DMS114 treated with DMSO at 0.1 percent for 48 hours (cell line): ENCODE data around the gene PCP2.

ENCODE experiments used
- DNase-seq: peaks from one replicate; lab custom pipeline; 2025; ENCODE audit not compliant: unreplicated experiment; lab: John Stamatoyannopoulos, UW

Gene PCP2

GRCh38 chr19:7633698-7634097 is at the start of gene PCP2:
Gene PCP2 (minus strand): TSS chr19:7633719. CDS start chr19:7633457, 262 bp downstream.
- no peak for DNase-seq

GRCh38 chr19:7682175-7682855 is 48.8 kb upstream of the PCP2 start:
- no peak for DNase-seq

GRCh38 chr19:7681340-7682174 is 48.0 kb upstream of the PCP2 start:
- DNase-seq: peak; percentile 42

GRCh38 chr19:7680606-7681339 is 47.3 kb upstream of the PCP2 start, which contains the start of gene TRAPPC5:
Gene TRAPPC5 (plus strand): TSS chr19:7680833. CDS start chr19:7682254, 1,421 bp downstream.
- peak; percentile 24 for DNase-seq

- DNase-seq: no peak
Observed at GRCh38 chr19:7679771-7680605, 46.5 kb upstream of the PCP2 start.

GRCh38 chr19:7678971-7679751 is 45.6 kb upstream of the PCP2 start:
- DNase-seq: no peak

GRCh38 chr19:7677669-7678311 is 44.3 kb upstream of the PCP2 start:
- no peak for DNase-seq

- DNase-seq: no peak
Observed at GRCh38 chr19:7676854-7677253, 43.3 kb upstream of the PCP2 start, which contains the start of gene MCEMP1. Gene MCEMP1 (plus strand): TSS chr19:7677090. CDS start chr19:7677121, 31 bp downstream.

- no peak for DNase-seq
Observed at GRCh38 chr19:7676376-7676775, 42.9 kb upstream of the PCP2 start.

- peak; percentile 22 for DNase-seq
Observed at GRCh38 chr19:7674010-7675005, 40.8 kb upstream of the PCP2 start.

- no peak for DNase-seq
Observed at GRCh38 chr19:7672522-7672921, 39.0 kb upstream of the PCP2 start.

- no peak for DNase-seq
Observed at GRCh38 chr19:7670790-7671189, 37.3 kb upstream of the PCP2 start.

- DNase-seq: no peak
Observed at GRCh38 chr19:7670150-7670783, 36.7 kb upstream of the PCP2 start.

GRCh38 chr19:7669641-7670040 is 36.1 kb upstream of the PCP2 start:
- no peak for DNase-seq

- DNase-seq: no peak
Observed at GRCh38 chr19:7668842-7669241, 35.3 kb upstream of the PCP2 start, which contains the start of gene RETN. Gene RETN (plus strand): TSS chr19:7669049. CDS start chr19:7669327, 278 bp downstream.

GRCh38 chr19:7665076-7665475 is 31.6 kb upstream of the PCP2 start:
- DNase-seq: no peak

- no peak for DNase-seq
Observed at GRCh38 chr19:7663706-7664105, 30.2 kb upstream of the PCP2 start.
